Astrocyte (in vitro differentiated cells and primary cell): ENCODE data around the gene CLK4.

Source experiments
- CTCF ChIP-seq: IDR thresholded peaks from 2 replicates; pipeline ENCODE4 v1.5.1; 2011; ENCODE audit warnings: low read depth, mild to moderate bottlenecking, inconsistent platforms, low read length, moderate library complexity; ENCODE audit not compliant: insufficient read depth
- EZH2 ChIP-seq: IDR thresholded peaks from 2 replicates; pipeline ENCODE4 v1.6.1; 2012; ENCODE audit warnings: mild to moderate bottlenecking, low read length, inconsistent platforms; ENCODE audit not compliant: insufficient read depth

GRCh38 chr5:178554311-178554710 lies 72.5 kb downstream of the CLK4 start:
- no peak for TF ChIP-seq CTCF
- TF ChIP-seq EZH2, result no peak
